Osteoblast (primary cell): ENCODE results near the gene HJV. TPM values are rescaled to one million over a fixed set of nuclear protein-coding genes. Genes with fewer than 3 reads are reported as not detected.

ENCODE experiments used
- DNase-seq: peaks from one replicate; pipeline ENCODE4 v3.0.0; 2011; ENCODE audit warnings: low spot score, mixed read lengths; ENCODE audit not compliant: insufficient read length; ENCODE audit errors: missing footprints
- H2AFZ ChIP-seq: 2 replicates; pipeline ENCODE4 v1.6.0; 2011; ENCODE audit warnings: mild to moderate bottlenecking, low read length
- H3K27ac ChIP-seq: 2 replicates; pipeline ENCODE4 v1.5.1; 2011; ENCODE audit warnings: mild to moderate bottlenecking, low read depth, low read length, moderate library complexity
- H3K27me3 ChIP-seq: 2 replicates; pipeline ENCODE4 v1.6.0; 2012; ENCODE audit warnings: mild to moderate bottlenecking, control low read depth, inconsistent platforms, low read length, moderate library complexity; ENCODE audit not compliant: insufficient read depth
- H3K36me3 ChIP-seq: 2 replicates; pipeline ENCODE4 v1.5.1; 2011; ENCODE audit warnings: mild to moderate bottlenecking, low read length, control low read depth, moderate library complexity; ENCODE audit not compliant: insufficient read depth
- H3K4me1 ChIP-seq: 2 replicates; pipeline ENCODE4 v1.5.1; 2011; ENCODE audit warnings: mild to moderate bottlenecking, low read length, control low read depth, moderate library complexity; ENCODE audit not compliant: insufficient read depth
- H3K4me2 ChIP-seq: 2 replicates; pipeline ENCODE4 v1.6.0; 2011; ENCODE audit warnings: mild to moderate bottlenecking, low read length; ENCODE audit not compliant: insufficient read depth
- H3K4me3 ChIP-seq: fragments of 200-600 bp; sonication (generic); 3 replicates; pipeline ENCODE4 v1.5.1; 2012; ENCODE audit warnings: mild to moderate bottlenecking, low read length, inconsistent platforms; ENCODE audit not compliant: insufficient read depth
- H3K79me2 ChIP-seq: 2 replicates; pipeline ENCODE4 v1.6.0; 2012; ENCODE audit warnings: mild to moderate bottlenecking, low read length, control low read depth, inconsistent platforms; ENCODE audit not compliant: insufficient read depth
- H3K9me3 ChIP-seq: 2 replicates; pipeline ENCODE4 v1.5.1; 2011; ENCODE audit warnings: low read depth, low read length, control low read depth
- H4K20me1 ChIP-seq: 2 replicates; pipeline ENCODE4 v1.6.0; 2012; ENCODE audit warnings: mild to moderate bottlenecking, low read length, control low read depth; ENCODE audit not compliant: insufficient read depth
- CTCF ChIP-seq: IDR thresholded peaks from 2 replicates; pipeline ENCODE4 v1.5.1; 2011; ENCODE audit warnings: mild to moderate bottlenecking, low read depth, low read length, moderate library complexity; ENCODE audit errors: extremely low read depth
- total RNA-seq: library from RNA; depleted of rRNA; stranded (reverse); fragments of >200 nt; gene quantifications from 2 replicates; pipeline ENCODE4 v1.2.3, GENCODE V29; 2012

The HJV gene
- total RNA-seq, 1 donor: not detected

- H3K4me1 ChIP-seq: peaks cover 22% of the 10 kb centered on the region
- H3K4me2 ChIP-seq: peak overlapping the region; percentile 92
- no peak overlapping the region for H2AFZ ChIP-seq
- no peak overlapping the region for H3K27ac ChIP-seq
- H4K20me1 ChIP-seq: peaks cover 43% of the 10 kb centered on the region
- peaks cover 40% of the 10 kb centered on the region for H3K79me2 ChIP-seq
- peak overlapping the region; percentile 19 for H3K4me3 ChIP-seq
- no peaks in the 10 kb centered on the region for H3K9me3 ChIP-seq
- H3K36me3 ChIP-seq: peaks cover 38% of the 10 kb centered on the region
- no peak for TF ChIP-seq CTCF
- no peaks in the 10 kb centered on the region for H3K27me3 ChIP-seq
- no peak for DNase-seq
Measured at GRCh38 chr1:145991735-145992412, 29.7 kb downstream of the HJV start.

GRCh38 chr1:145990249-145990855 lies 31.2 kb downstream of the HJV start:
- Histone ChIP-seq H2AFZ (no peak overlapping the region), H3K9me3 (no peaks in the 10 kb centered on the region), H4K20me1 (peaks cover 34% of the 10 kb centered on the region), H3K36me3 (peaks cover 34% of the 10 kb centered on the region), H3K4me1 (peaks cover 31% of the 10 kb centered on the region), H3K4me3 (no peak overlapping the region), H3K79me2 (peaks cover 30% of the 10 kb centered on the region), H3K27me3 (no peaks in the 10 kb centered on the region), H3K27ac (peak overlapping the region; percentile 12), H3K4me2 (no peak overlapping the region)
- DNase-seq: no peak
- TF ChIP-seq CTCF: no peak

- Histone ChIP-seq H2AFZ (no peak overlapping the region), H3K4me3 (no peak overlapping the region), H4K20me1 (peaks cover 18% of the 10 kb centered on the region), H3K4me2 (no peak overlapping the region), H3K36me3 (peaks cover 18% of the 10 kb centered on the region), H3K9me3 (no peaks in the 10 kb centered on the region), H3K27ac (no peak overlapping the region), H3K4me1 (peaks cover 26% of the 10 kb centered on the region), H3K27me3 (no peaks in the 10 kb centered on the region), H3K79me2 (peaks cover 14% of the 10 kb centered on the region)
- no peak for DNase-seq
- no peak for TF ChIP-seq CTCF
Measured at GRCh38 chr1:145988773-145989172, 32.8 kb downstream of the HJV start.

- Histone ChIP-seq H3K9me3 (no peaks in the 10 kb centered on the region), H3K4me2 (no peak overlapping the region), H3K79me2 (peaks cover 6% of the 10 kb centered on the region), H2AFZ (no peak overlapping the region), H3K4me3 (no peak overlapping the region), H3K4me1 (peaks cover 18% of the 10 kb centered on the region), H4K20me1 (peaks cover 10% of the 10 kb centered on the region), H3K27ac (no peak overlapping the region), H3K36me3 (peaks cover 9% of the 10 kb centered on the region), H3K27me3 (no peaks in the 10 kb centered on the region)
- DNase-seq: no peak
- TF ChIP-seq CTCF: no peak
Measured at GRCh38 chr1:145987926-145988325, 33.6 kb downstream of the HJV start.
